ENCODE measurements around the gene KIAA2012. TPM values are rescaled to one million over a fixed set of nuclear protein-coding genes. Genes with fewer than 3 reads are reported as not detected.

Gene KIAA2012
- total and polyA plus RNA-seq, 9 donors, result 0.05 to 5.2 (median 0.27) TPM; not detected in 2

DNA sequence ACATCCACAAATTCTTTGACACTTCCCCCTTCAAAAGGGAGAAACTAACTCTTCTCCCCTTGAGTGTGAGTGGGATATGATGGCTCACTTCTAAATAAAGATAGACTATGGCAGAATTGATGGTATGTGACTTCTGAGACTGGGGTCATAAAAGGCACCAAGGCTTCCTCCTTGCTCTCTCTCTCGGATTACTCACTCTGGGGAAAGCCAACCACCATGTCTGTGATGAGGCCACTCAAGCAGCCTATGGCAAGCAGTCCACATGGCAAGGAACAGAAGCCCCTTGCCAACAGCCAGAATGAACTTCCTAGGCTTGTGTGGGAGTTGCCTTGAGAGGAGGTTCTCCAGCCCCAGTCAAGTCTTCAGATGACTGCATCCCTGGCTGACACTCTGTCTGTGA, 43.6 kb downstream of the KIAA2012 start:
- 81 to 96% (median 94%) methylated on average over 1 of the region's 1 CpG for WGBS, 3 donors
- no peak for DNase-seq
- intact Hi-C loops (cut with DNase I), result loop anchor here in 1 of 4 donors (10.0 kb wide), 1 partner anchor 62 kb away; no protein-coding TSS in a partner anchor
- no peaks in the 10 kb centered on the region for H3K36me3 ChIP-seq
- no peaks in the 10 kb centered on the region for H3K9me3 ChIP-seq
- H3K27me3 ChIP-seq, result no peaks in the 10 kb centered on the region
- TF ChIP-seq POLR2A (IDR thresholded peaks at IDR 0.05), result no peak
- H3K27ac ChIP-seq, result no peak overlapping the region
- H3K4me1 ChIP-seq (ENCODE audit: insufficient read depth), result no peaks in the 10 kb centered on the region
- no peak overlapping the region for H3K4me3 ChIP-seq

DNA sequence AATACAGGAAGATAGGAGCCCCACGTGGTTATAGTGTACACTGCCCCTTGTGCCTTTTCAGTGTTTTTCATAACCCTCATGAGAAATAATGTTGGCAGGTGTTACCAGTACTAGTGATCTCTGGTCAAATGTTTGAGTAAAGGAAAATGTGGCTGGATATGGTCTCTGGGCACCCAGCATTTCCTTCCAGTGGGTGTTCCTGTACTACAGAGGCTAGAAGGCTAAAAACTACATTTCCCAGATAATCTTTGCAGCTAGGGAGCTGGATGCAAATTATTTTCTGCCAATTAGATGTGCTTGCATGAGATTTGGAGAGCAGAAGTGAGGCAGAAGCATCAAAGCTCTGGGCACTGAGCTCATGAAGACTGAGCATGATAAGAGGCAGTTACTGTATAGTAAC, 45.1 kb downstream of the KIAA2012 start:
- Histone ChIP-seq H3K36me3 (no peaks in the 10 kb centered on the region), H3K27ac (no peak overlapping the region), H3K4me1 (ENCODE audit: insufficient read depth) (peaks cover 1% of the 10 kb centered on the region), H3K4me3 (no peak overlapping the region), H3K27me3 (no peaks in the 10 kb centered on the region), H3K9me3 (no peaks in the 10 kb centered on the region)
- DNase-seq, result no peak
- 72 to 81% (median 73%) methylated on average over 1 of the region's 1 CpG for WGBS, 3 donors
- TF ChIP-seq EP300 (IDR thresholded peaks at IDR 0.05), result no peak
- TF ChIP-seq, protein P1, sequence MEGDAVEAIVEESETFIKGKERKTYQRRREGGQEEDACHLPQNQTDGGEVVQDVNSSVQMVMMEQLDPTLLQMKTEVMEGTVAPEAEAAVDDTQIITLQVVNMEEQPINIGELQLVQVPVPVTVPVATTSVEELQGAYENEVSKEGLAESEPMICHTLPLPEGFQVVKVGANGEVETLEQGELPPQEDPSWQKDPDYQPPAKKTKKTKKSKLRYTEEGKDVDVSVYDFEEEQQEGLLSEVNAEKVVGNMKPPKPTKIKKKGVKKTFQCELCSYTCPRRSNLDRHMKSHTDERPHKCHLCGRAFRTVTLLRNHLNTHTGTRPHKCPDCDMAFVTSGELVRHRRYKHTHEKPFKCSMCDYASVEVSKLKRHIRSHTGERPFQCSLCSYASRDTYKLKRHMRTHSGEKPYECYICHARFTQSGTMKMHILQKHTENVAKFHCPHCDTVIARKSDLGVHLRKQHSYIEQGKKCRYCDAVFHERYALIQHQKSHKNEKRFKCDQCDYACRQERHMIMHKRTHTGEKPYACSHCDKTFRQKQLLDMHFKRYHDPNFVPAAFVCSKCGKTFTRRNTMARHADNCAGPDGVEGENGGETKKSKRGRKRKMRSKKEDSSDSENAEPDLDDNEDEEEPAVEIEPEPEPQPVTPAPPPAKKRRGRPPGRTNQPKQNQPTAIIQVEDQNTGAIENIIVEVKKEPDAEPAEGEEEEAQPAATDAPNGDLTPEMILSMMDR (IDR thresholded peaks at IDR 0.05), result no peak
- no peak for TF ChIP-seq POLR2A (IDR thresholded peaks at IDR 0.05)
- intact Hi-C loops (cut with DNase I), result loop anchor here in 1 of 4 donors (10.0 kb wide), 1 partner anchor 63 kb away; no protein-coding TSS in a partner anchor

DNA sequence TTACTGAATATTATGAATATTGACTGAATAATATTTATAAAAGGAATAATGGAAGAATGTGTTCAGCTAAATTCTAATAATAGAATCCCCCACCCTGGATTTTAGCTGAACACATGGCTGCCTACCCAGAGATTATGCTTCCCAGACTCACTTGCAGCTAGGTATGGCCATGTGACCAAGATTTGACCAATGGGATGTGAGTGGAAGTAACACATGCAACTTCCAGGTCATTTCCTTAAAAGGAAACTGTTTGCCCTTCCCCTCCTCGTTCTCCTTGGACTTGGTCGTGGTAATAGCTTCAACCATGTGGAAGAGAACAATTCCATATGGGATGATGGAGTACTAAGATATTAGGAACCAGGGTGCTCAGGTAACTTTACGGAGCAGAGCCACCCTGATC, 47.8 kb downstream of the KIAA2012 start:
- Histone ChIP-seq H3K9me3 (no peaks in the 10 kb centered on the region), H3K36me3 (no peaks in the 10 kb centered on the region), H3K4me3 (no peak overlapping the region), H3K27ac (no peak overlapping the region), H3K4me1 (ENCODE audit: insufficient read depth) (peaks cover 1% of the 10 kb centered on the region), H3K27me3 (no peaks in the 10 kb centered on the region)
- intact Hi-C loops (cut with DNase I), result no loop called here
- 87 to 90% (median 88%) methylated on average over 3 of the region's 3 CpGs for WGBS, 3 donors
- no peak for DNase-seq
- TF ChIP-seq EP300 (IDR thresholded peaks at IDR 0.05) (no peak), POLR2A (IDR thresholded peaks at IDR 0.05) (no peak)
- TF ChIP-seq, protein P1 (IDR thresholded peaks at IDR 0.05), result no peak

DNA sequence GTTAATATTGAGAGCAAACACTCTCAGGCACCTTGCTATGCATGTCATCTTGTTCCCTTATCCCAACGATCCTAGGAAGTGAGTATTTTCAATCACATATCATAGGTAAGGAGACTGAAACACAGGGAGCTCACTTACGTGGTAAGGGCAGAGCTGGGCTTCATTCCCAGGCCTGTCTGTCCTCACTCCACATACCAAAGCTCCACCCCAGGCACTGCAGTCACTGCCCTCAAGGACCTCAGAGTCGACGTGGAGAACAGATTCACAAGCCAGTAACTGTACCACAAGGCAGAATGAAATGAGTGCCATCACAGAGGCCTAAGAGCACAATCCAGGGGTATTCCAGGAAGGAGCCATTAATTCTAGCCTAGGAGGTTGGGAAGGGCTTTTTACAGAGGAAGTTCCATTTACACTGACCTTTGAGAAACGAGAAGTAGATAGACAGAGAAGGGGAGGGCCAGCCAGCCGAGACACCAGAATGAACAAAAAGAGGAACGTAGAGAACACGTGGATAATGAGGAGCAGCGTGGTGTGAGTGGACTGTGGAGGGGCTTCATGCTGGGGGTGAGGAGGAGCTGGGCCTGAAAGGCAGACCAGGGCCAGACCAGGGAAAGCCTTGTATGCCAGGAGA, 48.6 kb downstream of the KIAA2012 start:
- H3K4me1 ChIP-seq (ENCODE audit: insufficient read depth), result peaks cover 1% of the 10 kb centered on the region

DNA sequence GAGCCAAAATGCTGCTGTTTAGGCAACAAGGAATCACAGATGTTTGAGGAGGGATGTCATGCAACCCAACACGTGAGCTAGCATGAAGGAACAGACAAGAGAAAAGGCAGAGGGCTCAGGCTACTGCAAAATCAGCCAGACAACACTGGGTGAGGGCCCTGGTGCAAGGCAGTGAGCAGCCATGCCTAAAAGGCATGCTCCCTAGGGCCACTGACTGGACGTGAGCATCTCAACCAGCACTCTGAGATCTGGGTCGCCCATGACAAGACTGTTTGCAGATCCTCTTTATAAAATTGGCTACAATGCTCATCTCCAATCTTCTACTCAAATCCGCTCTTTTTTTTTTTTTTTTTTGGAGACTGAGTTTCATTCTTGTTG, 49.1 kb downstream of the KIAA2012 start:
- intact Hi-C loops (cut with DNase I), result no loop called here
- 92 to 97% (median 96%) methylated on average over 4 of the region's 4 CpGs for WGBS, 3 donors
- no peak overlapping the region for H3K27ac ChIP-seq
- peaks cover 1% of the 10 kb centered on the region for H3K4me1 ChIP-seq (ENCODE audit: insufficient read depth)
- no peaks in the 10 kb centered on the region for H3K27me3 ChIP-seq
- no peak overlapping the region for H3K4me3 ChIP-seq
- TF ChIP-seq, protein P1 (IDR thresholded peaks at IDR 0.05), result no peak
- TF ChIP-seq EP300 (IDR thresholded peaks at IDR 0.05) (no peak), POLR2A (IDR thresholded peaks at IDR 0.05) (no peak)
- H3K9me3 ChIP-seq, result no peaks in the 10 kb centered on the region
- DNase-seq, result no peak
- no peaks in the 10 kb centered on the region for H3K36me3 ChIP-seq

More for the DNA sequence above, 48.6 kb downstream of the KIAA2012 start:
- H3K9me3 ChIP-seq, result no peaks in the 10 kb centered on the region
- intact Hi-C loops (cut with DNase I), result no loop called here
- no peaks in the 10 kb centered on the region for H3K27me3 ChIP-seq
- no peak for DNase-seq
- H3K27ac ChIP-seq, result no peak overlapping the region
- TF ChIP-seq, protein P1 (IDR thresholded peaks at IDR 0.05), result no peak
- TF ChIP-seq POLR2A (IDR thresholded peaks at IDR 0.05), result no peak
- TF ChIP-seq EP300 (IDR thresholded peaks at IDR 0.05), result no peak
- 83 to 89% (median 87%) methylated on average over 9 of the region's 9 CpGs for WGBS, 3 donors
- no peak overlapping the region for H3K4me3 ChIP-seq
- no peaks in the 10 kb centered on the region for H3K36me3 ChIP-seq
